M059J (cell line): ENCODE measurements around the gene GRIP2. TPM values are rescaled to one million over a fixed set of nuclear protein-coding genes. Genes with fewer than 3 reads are reported as not detected.

ENCODE experiments used
- DNase-seq: peaks from one replicate; pipeline ENCODE4 v3.0.0-alpha.2; 2012; ENCODE audit warnings: low read depth
- total RNA-seq: library from RNA; depleted of rRNA; stranded (reverse); fragments of >200 nt; shearing (Covaris generic); gene quantifications from 2 replicates; pipeline ENCODE4 v1.2.3, GENCODE V29; 2014

Gene GRIP2
- total RNA-seq, 1 experiment from 2014 or later: 7.6 TPM

GRCh38 chr3:14467814-14468620, 72.1 kb downstream of the GRIP2 start:
- DNase-seq: peak; percentile 33

GRCh38 chr3:14466179-14466903, 73.8 kb downstream of the GRIP2 start:
- no peak for DNase-seq

- no peak for DNase-seq
Observed at GRCh38 chr3:14465425-14465824, 74.7 kb downstream of the GRIP2 start.

GRCh38 chr3:14464521-14464920, 75.6 kb downstream of the GRIP2 start:
- DNase-seq: no peak

- DNase-seq: no peak
Observed at GRCh38 chr3:14464141-14464465, 76.0 kb downstream of the GRIP2 start.

- DNase-seq: no peak
Observed at GRCh38 chr3:14463330-14464140, 76.6 kb downstream of the GRIP2 start.

- DNase-seq: no peak
Observed at GRCh38 chr3:14462738-14463137, 77.4 kb downstream of the GRIP2 start.

GRCh38 chr3:14461748-14462324, 78.3 kb downstream of the GRIP2 start:
- peak; percentile 43 for DNase-seq

GRCh38 chr3:14461006-14461747, 79.0 kb downstream of the GRIP2 start:
- DNase-seq: no peak

GRCh38 chr3:14460342-14461005, 79.7 kb downstream of the GRIP2 start:
- peak; percentile 85 for DNase-seq

GRCh38 chr3:14459787-14460186, 80.4 kb downstream of the GRIP2 start:
- no peak for DNase-seq

- DNase-seq: no peak
Observed at GRCh38 chr3:14459384-14459783, 80.8 kb downstream of the GRIP2 start.

- no peak for DNase-seq
Observed at GRCh38 chr3:14458434-14459275, 81.5 kb downstream of the GRIP2 start.

GRCh38 chr3:14457999-14458398, 82.1 kb downstream of the GRIP2 start:
- peak; percentile 11 for DNase-seq

- no peak for DNase-seq
Observed at GRCh38 chr3:14457481-14457880, 82.7 kb downstream of the GRIP2 start.

GRCh38 chr3:14456794-14457193, 83.3 kb downstream of the GRIP2 start:
- DNase-seq: no peak

GRCh38 chr3:14455571-14456317, 84.4 kb downstream of the GRIP2 start:
- peak; percentile 17 for DNase-seq

- no peak for DNase-seq
Observed at GRCh38 chr3:14454639-14455310, 85.4 kb downstream of the GRIP2 start.
